Right lobe of liver (tissue), 4 donors: ENCODE results near the gene CRIP3.

ENCODE experiments used
- POLR2A ChIP-seq: fragments of 450-650 bp; IDR thresholded peaks from one replicate; pipeline ENCODE4 v1.6.1; 2017; ENCODE audit warnings: antibody characterized with exemption, mild to moderate bottlenecking
- TF ChIP-seq, protein P1 (sequence below), 4 donors: fragments of 200-600 bp in 3 of 4; fragments of 450-650 bp in 1 of 4; IDR thresholded peaks; one replicate each; pipeline versions ENCODE4 v1.5.1 to v1.8.0; 2016 to 2022; ENCODE audit warnings: antibody characterized with exemption in 4 of 4, mild to moderate bottlenecking in 2 of 4
- donor health status: DM: no; HTN: no; CAD: no.
- donor health status: DM: no; HTN: no; CAD: no.
- donor health status: DM: no; HTN: yes; CAD: no.

DNA sequence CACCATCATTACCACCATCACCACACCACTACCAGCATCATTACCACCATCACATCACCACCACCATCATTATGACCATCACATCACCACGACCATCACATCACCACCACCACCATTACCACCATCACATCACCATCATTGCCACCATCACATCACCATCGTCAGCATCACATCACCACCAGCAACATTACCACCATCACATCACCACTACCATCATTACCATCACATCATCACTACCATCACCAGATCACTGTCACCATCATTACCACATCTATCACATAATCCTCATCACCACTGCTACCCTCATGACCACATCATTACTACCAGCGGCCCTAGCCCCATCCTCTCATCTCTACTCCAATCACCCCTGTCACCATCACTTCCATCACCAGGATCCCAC is 14.1 kb downstream of the CRIP3 start:
- TF ChIP-seq, protein P1, sequence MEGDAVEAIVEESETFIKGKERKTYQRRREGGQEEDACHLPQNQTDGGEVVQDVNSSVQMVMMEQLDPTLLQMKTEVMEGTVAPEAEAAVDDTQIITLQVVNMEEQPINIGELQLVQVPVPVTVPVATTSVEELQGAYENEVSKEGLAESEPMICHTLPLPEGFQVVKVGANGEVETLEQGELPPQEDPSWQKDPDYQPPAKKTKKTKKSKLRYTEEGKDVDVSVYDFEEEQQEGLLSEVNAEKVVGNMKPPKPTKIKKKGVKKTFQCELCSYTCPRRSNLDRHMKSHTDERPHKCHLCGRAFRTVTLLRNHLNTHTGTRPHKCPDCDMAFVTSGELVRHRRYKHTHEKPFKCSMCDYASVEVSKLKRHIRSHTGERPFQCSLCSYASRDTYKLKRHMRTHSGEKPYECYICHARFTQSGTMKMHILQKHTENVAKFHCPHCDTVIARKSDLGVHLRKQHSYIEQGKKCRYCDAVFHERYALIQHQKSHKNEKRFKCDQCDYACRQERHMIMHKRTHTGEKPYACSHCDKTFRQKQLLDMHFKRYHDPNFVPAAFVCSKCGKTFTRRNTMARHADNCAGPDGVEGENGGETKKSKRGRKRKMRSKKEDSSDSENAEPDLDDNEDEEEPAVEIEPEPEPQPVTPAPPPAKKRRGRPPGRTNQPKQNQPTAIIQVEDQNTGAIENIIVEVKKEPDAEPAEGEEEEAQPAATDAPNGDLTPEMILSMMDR (IDR thresholded peaks at IDR 0.05): no peak
- no peak for TF ChIP-seq POLR2A
